Fibroblast of the aortic adventitia (primary cell): ENCODE measurements around the gene IL1F10. TPM values are rescaled to one million over a fixed set of nuclear protein-coding genes. Genes with fewer than 3 reads are reported as not detected.
"Not testable (repeated sequence)": the region's sequence is repeated elsewhere in the genome, so short reads cannot be mapped to it uniquely, and the experiment has no call there.

Experiments
- DNase-seq: peaks from one replicate; pipeline ENCODE4 v3.0.0-alpha.2; 2010; ENCODE audit warnings: low read depth
- H3K4me3 ChIP-seq: 2 replicates; pipeline ENCODE4 v1.5.1; 2011; ENCODE audit warnings: low read depth, mild to moderate bottlenecking, control low read depth, low read length, moderate library complexity
- total RNA-seq: library from RNA; depleted of rRNA; stranded (reverse); fragments of >200 nt; gene quantifications from 2 replicates; pipeline ENCODE4 v1.2.3, GENCODE V29; 2012; ENCODE audit warnings: low replicate concordance
- TF ChIP-seq, protein P1 (sequence below): IDR thresholded peaks from 2 replicates; pipeline ENCODE4 v1.5.1; 2011; ENCODE audit warnings: mild to moderate bottlenecking, low read length, control low read depth, inconsistent platforms; ENCODE audit not compliant: insufficient read depth

The IL1F10 gene
- total RNA-seq, 1 donor: not detected

DNA sequence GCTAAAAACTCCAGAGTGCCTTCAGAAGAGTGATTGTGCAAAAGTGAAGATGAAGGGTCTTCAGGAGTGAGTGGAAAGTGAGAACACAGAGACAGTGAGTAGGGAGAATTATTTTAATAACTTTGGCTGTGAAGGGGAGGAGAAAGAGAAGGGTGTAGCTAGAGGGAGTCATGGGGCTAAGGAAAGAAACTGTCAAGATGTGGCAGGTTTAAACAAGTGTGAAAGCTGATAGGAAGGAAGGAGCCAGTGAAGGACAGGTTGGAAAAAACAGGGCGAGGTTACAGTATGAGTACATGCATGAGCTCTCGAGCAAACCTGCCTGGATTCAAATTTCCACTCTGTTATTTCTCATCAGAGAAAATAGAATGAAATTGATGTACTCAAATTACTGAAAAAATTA, 17.8 kb downstream of the IL1F10 start:
- DNase-seq: no peak
- TF ChIP-seq, protein P1, sequence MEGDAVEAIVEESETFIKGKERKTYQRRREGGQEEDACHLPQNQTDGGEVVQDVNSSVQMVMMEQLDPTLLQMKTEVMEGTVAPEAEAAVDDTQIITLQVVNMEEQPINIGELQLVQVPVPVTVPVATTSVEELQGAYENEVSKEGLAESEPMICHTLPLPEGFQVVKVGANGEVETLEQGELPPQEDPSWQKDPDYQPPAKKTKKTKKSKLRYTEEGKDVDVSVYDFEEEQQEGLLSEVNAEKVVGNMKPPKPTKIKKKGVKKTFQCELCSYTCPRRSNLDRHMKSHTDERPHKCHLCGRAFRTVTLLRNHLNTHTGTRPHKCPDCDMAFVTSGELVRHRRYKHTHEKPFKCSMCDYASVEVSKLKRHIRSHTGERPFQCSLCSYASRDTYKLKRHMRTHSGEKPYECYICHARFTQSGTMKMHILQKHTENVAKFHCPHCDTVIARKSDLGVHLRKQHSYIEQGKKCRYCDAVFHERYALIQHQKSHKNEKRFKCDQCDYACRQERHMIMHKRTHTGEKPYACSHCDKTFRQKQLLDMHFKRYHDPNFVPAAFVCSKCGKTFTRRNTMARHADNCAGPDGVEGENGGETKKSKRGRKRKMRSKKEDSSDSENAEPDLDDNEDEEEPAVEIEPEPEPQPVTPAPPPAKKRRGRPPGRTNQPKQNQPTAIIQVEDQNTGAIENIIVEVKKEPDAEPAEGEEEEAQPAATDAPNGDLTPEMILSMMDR: no peak
- no peak overlapping the region for H3K4me3 ChIP-seq

DNA sequence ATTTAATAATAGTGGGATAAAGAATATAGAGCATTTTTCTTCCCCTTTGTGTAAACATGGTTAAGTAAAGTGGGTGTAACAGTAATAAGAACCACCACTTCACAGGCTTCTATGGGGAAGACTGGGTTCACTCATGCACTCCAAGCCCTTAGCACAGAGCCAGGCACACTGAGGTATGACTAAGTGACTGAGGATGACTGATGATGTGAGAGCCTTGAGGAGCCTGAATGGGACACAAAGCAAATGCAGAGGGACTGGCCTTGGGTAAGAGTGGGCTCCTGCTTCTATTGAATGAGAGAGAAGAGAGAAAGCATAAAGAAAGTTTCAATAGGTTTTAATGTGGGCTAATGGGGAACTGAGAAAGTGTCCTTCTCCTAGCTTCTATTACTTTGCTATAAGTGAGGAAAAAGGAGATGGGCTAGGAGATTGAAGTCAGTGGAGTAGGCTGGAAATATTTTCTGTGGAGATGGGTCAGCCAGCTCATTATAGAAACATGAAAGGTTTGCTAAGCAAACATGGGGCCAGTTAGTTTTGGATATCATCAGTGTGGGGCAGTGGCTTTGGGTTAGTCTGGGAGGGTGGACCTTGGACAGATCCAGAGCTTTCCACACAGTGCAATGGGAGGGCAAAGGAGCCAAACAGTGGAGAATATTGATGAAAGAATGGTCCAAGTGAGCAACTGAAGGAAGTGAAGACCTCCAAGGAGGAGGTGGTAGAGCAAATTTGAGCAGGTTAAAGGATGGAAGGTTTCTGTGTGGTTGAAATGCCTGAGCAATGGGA, 20.6 kb downstream of the IL1F10 start:
- H3K4me3 ChIP-seq: no peak overlapping the region
- TF ChIP-seq, protein P1: no peak
- no peak for DNase-seq

DNA sequence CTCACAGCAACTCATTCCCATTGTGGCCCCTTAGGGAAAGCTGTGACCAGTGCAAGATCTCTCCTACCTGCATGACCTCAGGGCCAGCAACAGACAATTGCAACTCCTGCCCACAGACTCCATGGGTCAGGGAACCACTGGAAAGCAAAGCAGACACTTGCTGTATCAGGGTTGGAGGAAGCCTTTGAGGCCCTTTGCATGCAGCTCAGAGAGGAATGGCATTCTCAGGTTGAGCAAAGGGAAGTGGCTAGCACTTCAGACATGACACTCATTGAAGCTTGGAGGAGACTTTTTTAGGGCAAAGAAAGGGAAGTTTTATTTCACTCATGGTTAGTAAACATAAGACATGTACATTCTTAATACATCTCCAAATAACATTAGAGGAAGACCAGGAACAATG, 22.1 kb downstream of the IL1F10 start:
- TF ChIP-seq, protein P1: no peak
- H3K4me3 ChIP-seq: no peak overlapping the region
- no peak for DNase-seq

DNA sequence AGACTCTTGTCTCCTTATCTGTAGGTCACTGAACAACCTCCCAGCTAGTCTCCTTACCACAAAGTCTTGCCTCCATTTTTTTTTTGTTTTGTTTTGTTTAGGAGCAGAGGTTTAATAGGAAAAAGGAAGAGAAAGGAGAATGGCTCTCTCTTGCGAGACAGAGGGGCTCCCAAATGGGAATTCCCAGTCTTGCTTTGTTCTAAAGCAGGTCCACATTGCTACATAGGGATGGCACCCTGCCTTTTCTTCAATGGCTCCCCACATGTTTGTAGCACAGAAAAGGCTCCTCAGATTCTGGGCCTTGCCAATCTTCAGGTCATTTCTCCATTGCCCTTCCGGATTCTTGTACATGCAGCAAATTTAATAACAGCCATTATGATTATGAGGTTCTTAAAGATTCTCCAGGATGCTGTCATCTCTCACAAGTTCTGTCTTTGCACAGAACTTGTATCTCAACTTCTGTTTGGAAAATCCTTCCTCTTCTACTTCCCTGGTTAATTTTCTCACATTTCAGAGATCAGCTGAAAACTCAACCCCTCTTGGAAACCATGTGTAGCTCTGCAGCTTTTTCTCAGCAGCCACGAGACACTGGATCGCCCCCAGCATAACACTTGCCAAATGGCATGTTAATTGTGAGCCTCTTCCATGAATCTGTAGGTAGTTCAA, 23.6 kb downstream of the IL1F10 start:
- TF ChIP-seq, protein P1: no peak
- H3K4me3 ChIP-seq: no peak overlapping the region
- DNase-seq: no peak

DNA sequence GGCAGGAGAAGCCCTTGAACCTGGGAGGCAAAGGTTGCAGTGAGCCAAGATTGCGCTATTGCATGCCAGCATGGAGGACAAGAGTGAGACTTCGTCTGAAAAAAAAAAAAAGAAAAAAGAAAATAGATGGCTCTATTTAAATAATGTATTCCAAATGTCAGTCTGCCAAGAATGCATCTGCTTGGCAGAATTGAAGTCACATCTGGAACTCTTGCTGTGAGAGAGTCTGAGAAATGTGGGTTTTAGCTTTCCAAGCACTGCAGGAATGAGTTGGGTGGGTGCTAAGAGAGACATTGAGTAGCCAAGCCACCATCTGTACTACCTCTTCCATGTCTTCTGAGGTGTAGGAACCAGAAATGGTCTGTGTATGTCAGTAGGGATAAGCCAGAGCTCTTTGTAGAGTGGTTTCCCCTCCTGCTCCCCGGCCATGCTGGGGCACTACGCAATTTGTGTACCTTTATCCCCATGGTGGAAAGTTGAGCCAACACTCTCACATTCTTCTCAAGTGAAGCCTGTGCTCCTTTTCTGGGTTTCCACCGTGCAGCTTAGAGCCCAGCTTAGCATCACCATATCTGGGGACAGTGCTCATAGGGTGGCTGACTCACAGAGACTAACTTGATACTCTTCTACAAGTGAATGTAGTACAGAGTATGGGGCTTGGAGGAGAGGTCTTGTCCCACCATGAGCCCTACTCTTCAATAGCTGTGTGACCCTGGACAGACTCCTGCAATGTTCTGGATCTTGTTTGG, 25.3 kb downstream of the IL1F10 start:
- H3K4me3 ChIP-seq: no peak overlapping the region
- TF ChIP-seq, protein P1: no peak
- DNase-seq: no peak

DNA sequence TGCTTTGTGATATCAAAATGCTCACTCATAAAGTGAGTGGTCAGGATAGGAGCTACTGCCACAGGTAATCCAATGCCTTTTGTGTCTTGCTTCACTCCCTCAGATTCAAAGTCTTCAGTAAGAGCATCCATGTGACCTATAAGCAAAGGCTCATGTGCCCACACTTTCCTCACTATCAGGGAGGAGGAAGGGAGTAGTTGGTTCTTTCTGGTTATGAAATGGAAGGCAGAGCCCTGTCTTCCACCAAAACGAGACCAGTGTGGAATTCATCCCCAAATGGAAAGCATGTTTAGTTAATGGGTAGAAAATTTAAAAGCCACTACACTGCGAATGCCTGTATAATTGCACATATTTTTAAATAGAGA, 25.8 kb downstream of the IL1F10 start:
- H3K4me3 ChIP-seq: no peak overlapping the region
- no peak for DNase-seq

DNA sequence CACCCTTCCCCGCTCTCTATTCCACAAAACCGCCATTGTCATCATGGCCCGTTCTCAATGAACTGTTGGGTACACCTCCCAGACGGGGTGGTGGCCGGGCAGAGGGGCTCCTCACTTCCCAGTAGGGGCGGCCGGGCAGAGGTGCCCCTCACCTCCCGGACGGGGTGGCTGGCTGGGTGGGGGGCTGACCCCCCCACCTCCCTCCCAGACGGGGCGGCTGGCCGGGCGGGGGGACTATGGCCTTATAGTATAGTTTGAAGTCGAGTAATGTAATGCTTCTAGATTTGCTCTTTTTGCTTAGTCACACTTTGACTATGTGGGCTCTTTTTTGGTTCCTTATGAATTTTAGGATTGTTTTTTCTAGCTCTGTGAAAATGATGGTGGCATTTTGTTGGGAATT, 28.5 kb downstream of the IL1F10 start:
- H3K4me3 ChIP-seq, DNase-seq: not testable (repeated sequence)

More for the DNA sequence above, 25.8 kb downstream of the IL1F10 start:
- TF ChIP-seq, protein P1: no peak

DNA sequence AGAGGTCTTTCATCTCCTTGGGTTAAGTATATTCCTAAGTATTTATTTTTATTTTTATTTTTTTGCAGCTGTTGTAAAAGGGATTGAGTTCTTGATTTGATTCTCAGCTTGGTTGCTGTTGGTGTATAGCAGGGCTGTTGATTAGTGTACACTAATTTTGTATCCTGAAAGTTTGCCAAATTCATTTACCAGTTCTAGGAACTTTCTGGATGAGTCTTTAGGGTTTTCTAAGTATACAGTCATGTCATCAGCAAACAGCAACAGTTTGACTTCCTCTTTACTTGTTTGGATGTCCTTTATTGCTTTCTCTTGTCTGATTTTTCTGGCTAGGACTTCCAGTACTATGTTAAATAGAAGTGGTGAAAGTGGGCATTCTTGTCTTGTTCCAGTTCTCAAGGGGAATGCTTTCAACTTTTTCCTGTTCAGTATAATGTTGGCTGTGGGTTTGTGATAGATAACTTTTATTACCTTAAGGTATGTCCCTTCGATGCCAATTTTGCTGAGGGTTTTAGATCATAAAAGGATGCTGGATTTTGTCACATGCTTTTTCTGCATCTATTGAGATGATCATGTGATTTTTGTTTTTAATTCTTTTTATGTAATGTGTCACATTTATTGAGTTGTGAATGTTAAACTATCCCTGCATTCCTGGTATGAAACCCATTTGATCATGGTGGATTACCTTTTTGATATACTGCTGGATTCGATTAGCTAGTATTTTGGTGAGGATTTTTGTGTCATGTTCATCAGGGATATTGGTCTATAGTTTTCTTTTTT, 29.3 kb downstream of the IL1F10 start:
- not testable (repeated sequence) for DNase-seq, H3K4me3 ChIP-seq
